ENCODE measurements around the gene BIRC5. TPM values are rescaled to one million over a fixed set of nuclear protein-coding genes. Genes with fewer than 3 reads are reported as not detected.

Gene BIRC5
- total and polyA plus RNA-seq, 7 experiments from 2014 or later = 49.0 TPM; not detected in 6

DNA sequence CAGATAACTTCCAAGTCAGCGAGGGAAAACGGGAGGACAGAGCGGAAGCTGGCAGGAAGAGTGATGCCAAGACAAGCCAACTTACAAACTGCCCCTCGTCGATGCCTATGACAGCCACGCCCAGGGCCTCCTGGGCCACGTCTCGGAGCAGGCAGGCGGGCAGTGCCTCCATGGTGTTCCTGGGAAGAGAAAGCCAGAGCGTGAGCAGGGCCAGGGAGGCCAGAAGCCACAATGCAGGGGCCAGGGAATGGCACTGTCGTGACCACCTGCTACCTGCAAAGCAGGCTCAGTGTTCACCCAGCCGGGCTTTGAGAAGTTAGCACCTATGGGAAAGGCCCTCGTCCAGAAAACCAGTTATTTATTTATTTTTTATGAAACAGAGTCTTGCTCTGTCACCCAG is 31.5 kb upstream of the BIRC5 start:
- Mint-ChIP-seq H3K4me3 (no peak overlapping the region), H3K36me3 (peaks cover 0 to 5% (median 0%) of the 10 kb centered on the region in 5 donors), H3K4me1 (peaks cover 0 to 49% (median 9%) of the 10 kb centered on the region in 7 donors), H3K27me3 (no peaks in the 10 kb centered on the region), H3K27ac (no peak overlapping the region), H3K9me3 (no peaks in the 10 kb centered on the region)
- ATAC-seq = no peak
- no peak overlapping the region for H3K27ac ChIP-seq (ENCODE audit: low read depth, low read length)
- H3K9me3 ChIP-seq (ENCODE audit: control insufficient read depth in 2 of 3, low read length in 3 of 3) = no peaks in the 10 kb centered on the region
- H3K4me3 ChIP-seq (ENCODE audit: low read length) = no peak overlapping the region
- CTCF ChIA-PET = interaction anchor here (0.8 kb wide), 1 partner anchor 20 kb away, joined by 3 read pairs; no protein-coding TSS in a partner anchor
- H3K4me1 ChIP-seq (ENCODE audit: control insufficient read depth in 2 of 2, insufficient read depth in 2 of 2, low read length in 2 of 2) = peaks cover 0 to 3% of the 10 kb centered on the region in 2 donors
- no peak for DNase-seq
- H3K36me3 ChIP-seq (ENCODE audit: control insufficient read depth in 2 of 3, insufficient read depth in 3 of 3, low read length in 3 of 3) = no peaks in the 10 kb centered on the region
- POLR2A ChIA-PET = no interaction called here
- H3K27me3 ChIP-seq (ENCODE audit: control insufficient read depth in 2 of 2, insufficient read depth in 2 of 2, low read length in 2 of 2) = no peaks in the 10 kb centered on the region
- intact Hi-C loops (cut with micrococcal nuclease) = no loop called here

DNA sequence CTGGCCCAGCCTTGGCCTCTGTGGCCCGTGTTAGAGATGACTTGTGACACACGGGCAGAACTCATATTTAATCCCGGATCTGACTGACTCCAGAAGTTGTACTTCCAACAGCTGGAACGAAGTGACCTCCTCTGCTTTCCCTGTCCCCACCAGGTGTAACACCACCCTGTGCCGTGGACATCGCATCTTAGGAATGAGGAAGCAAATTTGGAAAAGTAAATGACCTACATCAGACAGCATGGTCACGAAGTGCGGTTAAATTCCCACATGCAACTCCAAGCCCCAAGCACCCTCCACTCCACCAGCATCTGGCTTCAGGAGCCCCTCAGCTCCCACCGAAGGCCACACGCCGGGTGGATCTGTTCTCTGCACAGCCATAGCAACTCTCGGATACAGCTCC is 30.1 kb upstream of the BIRC5 start:
- peaks cover 0 to 55% (median 13%) of the 10 kb centered on the region in 7 donors for H3K4me1 Mint-ChIP-seq
- H3K36me3 ChIP-seq (ENCODE audit: control insufficient read depth in 2 of 3, insufficient read depth in 3 of 3, low read length in 3 of 3) = no peaks in the 10 kb centered on the region
- no peaks in the 10 kb centered on the region for H3K27me3 ChIP-seq (ENCODE audit: control insufficient read depth in 2 of 2, insufficient read depth in 2 of 2, low read length in 2 of 2)
- no peak overlapping the region for H3K4me3 ChIP-seq (ENCODE audit: low read length)
- H3K36me3 Mint-ChIP-seq = peaks cover 0 to 5% (median 0%) of the 10 kb centered on the region in 5 donors
- H3K9me3 Mint-ChIP-seq = no peaks in the 10 kb centered on the region
- DNase-seq = no peak
- POLR2A ChIA-PET = interaction anchor here (0.6 kb wide), 1 partner anchor 78 kb away, joined by 5 read pairs; no protein-coding TSS in a partner anchor
- H3K27ac Mint-ChIP-seq = no peak overlapping the region
- ATAC-seq = no peak
- H3K4me3 Mint-ChIP-seq = no peak overlapping the region
- no peaks in the 10 kb centered on the region for H3K9me3 ChIP-seq (ENCODE audit: control insufficient read depth in 2 of 3, low read length in 3 of 3)
- peaks cover 0 to 5% of the 10 kb centered on the region in 2 donors for H3K4me1 ChIP-seq (ENCODE audit: control insufficient read depth in 2 of 2, insufficient read depth in 2 of 2, low read length in 2 of 2)
- CTCF ChIA-PET = interaction anchor here (0.7 to 1.6 kb wide), 4 partner anchors 49 to 165 kb away, joined by 3 to 6 read pairs (median 4); no protein-coding TSS in a partner anchor
- intact Hi-C loops (cut with micrococcal nuclease) = no loop called here
- H3K27me3 Mint-ChIP-seq = no peaks in the 10 kb centered on the region
- no peak overlapping the region for H3K27ac ChIP-seq (ENCODE audit: low read depth, low read length)

DNA sequence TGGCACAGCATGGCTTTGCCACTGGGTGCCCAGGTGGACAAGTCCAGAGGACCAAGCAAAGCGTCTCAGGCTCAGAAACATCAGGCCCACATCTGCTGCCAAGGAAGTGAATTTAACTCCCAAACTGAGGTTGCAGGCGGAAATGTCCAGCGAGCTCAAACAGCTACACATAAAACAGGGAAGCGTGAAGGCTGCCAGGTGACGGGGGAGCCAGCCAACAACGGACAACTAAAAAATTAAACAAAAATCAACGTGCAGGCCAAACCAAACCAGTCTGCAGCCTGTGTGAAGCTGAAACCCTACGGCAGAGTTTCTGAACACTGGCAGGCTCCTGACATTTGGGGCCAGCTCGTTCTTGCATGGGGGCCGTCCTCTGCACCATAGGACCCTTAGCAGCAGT is 29.7 kb upstream of the BIRC5 start:
- DNase-seq (no peak), ATAC-seq (no peak)
- H3K27ac ChIP-seq (ENCODE audit: low read depth, low read length) = no peak overlapping the region
- H3K4me1 Mint-ChIP-seq = peaks cover 0 to 53% (median 13%) of the 10 kb centered on the region in 7 donors
- peaks cover 0 to 5% of the 10 kb centered on the region in 2 donors for H3K4me1 ChIP-seq (ENCODE audit: control insufficient read depth in 2 of 2, insufficient read depth in 2 of 2, low read length in 2 of 2)
- H3K4me3 Mint-ChIP-seq = no peak overlapping the region
- H3K27ac Mint-ChIP-seq = no peak overlapping the region
- H3K36me3 Mint-ChIP-seq = peaks cover 0 to 5% (median 0%) of the 10 kb centered on the region in 5 donors
- H3K9me3 ChIP-seq (ENCODE audit: control insufficient read depth in 2 of 3, low read length in 3 of 3) = no peaks in the 10 kb centered on the region
- H3K9me3 Mint-ChIP-seq = no peaks in the 10 kb centered on the region
- intact Hi-C loops (cut with micrococcal nuclease) = no loop called here
- POLR2A ChIA-PET = interaction anchor here (0.6 kb wide), 1 partner anchor 78 kb away, joined by 5 read pairs; no protein-coding TSS in a partner anchor
- H3K4me3 ChIP-seq (ENCODE audit: low read length) = no peak overlapping the region
- CTCF ChIA-PET = interaction anchor here (0.8 to 1.6 kb wide), 3 partner anchors 49 to 165 kb away, joined by 3 to 6 read pairs (median 4); no protein-coding TSS in a partner anchor
- no peaks in the 10 kb centered on the region for H3K27me3 Mint-ChIP-seq
- H3K36me3 ChIP-seq (ENCODE audit: control insufficient read depth in 2 of 3, insufficient read depth in 3 of 3, low read length in 3 of 3) = no peaks in the 10 kb centered on the region
- no peaks in the 10 kb centered on the region for H3K27me3 ChIP-seq (ENCODE audit: control insufficient read depth in 2 of 2, insufficient read depth in 2 of 2, low read length in 2 of 2)

DNA sequence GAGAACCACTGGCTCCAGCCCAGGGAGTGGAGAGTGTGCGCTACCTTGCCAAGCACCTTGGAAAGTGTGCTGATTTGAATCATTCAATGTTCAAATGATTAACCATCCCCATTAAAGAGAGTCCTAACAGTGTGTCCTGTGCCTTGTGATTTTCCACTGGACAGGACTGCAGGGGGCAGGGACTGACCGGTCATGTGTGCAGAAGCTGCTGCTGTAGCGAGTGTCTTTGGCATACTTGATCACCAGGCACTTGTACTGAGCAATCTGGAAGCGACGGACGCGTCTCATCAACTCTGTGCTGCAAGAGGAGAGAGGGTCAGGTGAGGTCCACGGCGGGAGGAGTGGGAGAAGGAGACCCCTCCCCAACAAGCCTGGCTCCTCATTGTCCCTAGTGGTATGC is 29.2 kb upstream of the BIRC5 start:
- Histone ChIP-seq H3K36me3 (ENCODE audit: control insufficient read depth in 2 of 3, insufficient read depth in 3 of 3, low read length in 3 of 3) (no peaks in the 10 kb centered on the region), H3K27me3 (ENCODE audit: control insufficient read depth in 2 of 2, insufficient read depth in 2 of 2, low read length in 2 of 2) (no peaks in the 10 kb centered on the region), H3K4me1 (ENCODE audit: control insufficient read depth in 2 of 2, insufficient read depth in 2 of 2, low read length in 2 of 2) (peaks cover 0 to 5% of the 10 kb centered on the region in 2 donors), H3K27ac (ENCODE audit: low read depth, low read length) (no peak overlapping the region), H3K9me3 (ENCODE audit: control insufficient read depth in 2 of 3, low read length in 3 of 3) (no peaks in the 10 kb centered on the region), H3K4me3 (ENCODE audit: low read length) (no peak overlapping the region)
- Mint-ChIP-seq H3K36me3 (peaks cover 0 to 5% (median 0%) of the 10 kb centered on the region in 5 donors), H3K4me1 (peaks cover 0 to 50% (median 13%) of the 10 kb centered on the region in 7 donors), H3K9me3 (no peaks in the 10 kb centered on the region), H3K4me3 (peak overlapping the region in 5 of 10 donors; percentile 38 to 75 (median 55)), H3K27ac (peak overlapping the region in 2 of 9 donors; percentile 12 to 15), H3K27me3 (no peaks in the 10 kb centered on the region)
- POLR2A ChIA-PET = no interaction called here
- DNase-seq = no peak
- ATAC-seq = no peak
- CTCF ChIA-PET = interaction anchor here (1.2 kb wide), 1 partner anchor 166 kb away, joined by 4 read pairs; no protein-coding TSS in a partner anchor
- intact Hi-C loops (cut with micrococcal nuclease) = no loop called here

DNA sequence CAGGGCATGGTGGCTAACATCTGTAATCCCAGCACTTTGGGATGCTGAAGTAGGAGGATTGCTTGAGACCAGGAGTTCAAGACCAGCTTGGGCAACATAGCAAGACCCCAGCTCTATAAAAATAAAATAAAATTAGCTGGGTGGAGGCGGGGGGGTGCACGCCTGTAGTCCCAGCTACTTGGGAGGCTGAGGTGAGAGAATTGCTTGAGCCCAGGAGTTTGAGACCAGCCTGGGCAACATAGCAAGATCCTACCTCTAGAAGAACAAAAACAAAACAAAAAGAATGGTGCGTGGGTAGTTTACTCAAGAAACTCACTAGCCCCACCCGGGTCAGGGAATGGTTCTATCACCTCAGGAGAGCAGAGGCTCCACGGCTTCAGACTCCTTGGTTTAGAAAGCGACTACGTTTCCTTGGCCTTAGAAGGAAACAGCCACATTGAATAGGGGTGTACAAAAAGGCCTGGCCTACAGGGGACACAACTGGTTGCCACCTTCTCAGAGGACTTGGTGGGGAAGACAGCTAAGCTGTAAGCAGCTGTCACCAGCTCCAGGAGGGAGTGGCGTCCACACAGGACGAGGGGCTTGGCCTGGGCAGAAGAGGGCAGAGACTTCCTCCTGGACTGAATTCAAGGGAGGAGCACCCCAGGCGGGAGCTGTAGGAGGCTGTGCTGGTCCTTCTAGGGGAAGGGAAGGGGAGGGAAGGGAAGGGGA is 27.9 kb upstream of the BIRC5 start:
- no peak for DNase-seq
- peaks cover 0 to 42% (median 13%) of the 10 kb centered on the region in 7 donors for H3K4me1 Mint-ChIP-seq

DNA sequence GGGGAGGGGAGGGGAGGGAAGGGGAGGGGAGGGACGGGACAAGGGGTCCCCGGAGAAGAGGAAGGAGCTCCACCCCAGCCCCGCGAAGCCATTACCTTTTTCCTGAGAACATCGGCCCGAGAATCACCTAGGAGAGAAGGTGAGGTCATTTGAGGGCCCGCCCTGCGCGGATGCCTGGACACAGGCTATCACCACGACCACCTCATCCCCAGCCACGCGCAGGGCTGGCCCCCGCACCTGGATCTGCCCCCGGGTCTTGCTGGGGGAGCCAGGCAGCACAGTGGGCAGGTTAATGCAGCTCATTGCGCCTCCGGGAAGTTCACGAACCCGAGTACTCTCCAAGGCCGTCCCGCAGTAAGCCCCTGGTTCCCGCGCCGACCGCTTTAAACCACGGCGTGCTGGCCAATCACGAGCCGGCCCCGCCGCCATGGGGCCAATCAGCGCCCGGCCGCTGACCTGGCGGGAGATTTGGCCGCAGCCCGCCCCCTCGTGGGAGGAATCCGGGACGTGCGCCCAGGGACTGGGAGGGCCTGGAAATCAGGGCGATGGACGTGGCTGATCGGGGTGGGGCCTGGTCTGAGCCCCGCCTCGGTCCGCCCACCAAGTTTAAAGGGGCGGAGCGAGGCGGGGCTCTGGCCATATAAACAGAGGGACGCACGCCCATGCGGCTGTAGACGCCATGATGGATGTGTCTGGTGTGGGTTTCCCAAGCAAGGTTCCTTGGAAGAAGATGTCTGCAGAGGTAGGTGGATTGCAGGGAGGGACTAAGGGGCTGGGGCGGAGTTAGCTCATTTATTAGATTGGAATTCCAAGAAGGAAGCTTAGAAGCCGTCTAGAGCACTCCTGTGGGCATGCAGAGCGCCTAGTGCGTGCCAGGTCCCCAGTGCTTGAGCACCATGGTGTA is 27.1 kb upstream of the BIRC5 start, which contains the start of the genes AFMID and TK1:
AFMID (plus strand) TSS at position 671 of the 904 bp plus-strand sequence; CDS start at position 680, 9 bp downstream.
TK1 (minus strand) TSS at position 361 of the 904 bp plus-strand sequence; CDS start at position 303, 58 bp downstream.
- ATAC-seq (peak; percentile 95), DNase-seq (peak; percentile 33 to 96 (median 56))
- Histone ChIP-seq H3K4me1 (ENCODE audit: control insufficient read depth in 2 of 2, insufficient read depth in 2 of 2, low read length in 2 of 2) (peaks cover 0 to 5% of the 10 kb centered on the region in 2 donors), H3K4me3 (ENCODE audit: low read length) (peak within 1 kb of the TSS; percentile 62), H3K9me3 (ENCODE audit: control insufficient read depth in 2 of 3, low read length in 3 of 3) (no peaks in the 10 kb centered on the region), H3K27me3 (ENCODE audit: control insufficient read depth in 2 of 2, insufficient read depth in 2 of 2, low read length in 2 of 2) (no peaks in the 10 kb centered on the region), H3K36me3 (ENCODE audit: control insufficient read depth in 2 of 3, insufficient read depth in 3 of 3, low read length in 3 of 3) (no peaks in the 10 kb centered on the region), H3K27ac (ENCODE audit: low read depth, low read length) (no peak within 1 kb of the TSS)
- Mint-ChIP-seq H3K4me3 (peak within 1 kb of the TSS; percentile 75 to 91 (median 85)), H3K4me1 (peaks cover 0 to 39% (median 13%) of the 10 kb centered on the region in 7 donors), H3K27me3 (no peaks in the 10 kb centered on the region), H3K36me3 (peaks cover 0 to 3% (median 0%) of the 10 kb centered on the region in 5 donors), H3K9me3 (peaks cover 0 to 1% (median 0%) of the 10 kb centered on the region in 11 donors), H3K27ac (peak within 1 kb of the TSS in 8 of 9 donors; percentile 14 to 81 (median 63))
- ChIA-PET CTCF (interaction anchor here (0.7 kb wide), 2 partner anchors 80 to 135 kb away, joined by 3 to 11 read pairs; no protein-coding TSS in a partner anchor), POLR2A (interaction anchor here (0.6 to 1.5 kb wide), 2 partner anchors 42 to 60 kb away, joined by 3 read pairs; no protein-coding TSS in a partner anchor)
- intact Hi-C loops (cut with micrococcal nuclease) = loop anchor here in 1 of 2 donors (1.0 to 2.0 kb wide), 3 partner anchors 18 to 47 kb away; partner anchors contain the start of genes BIRC5 and SYNGR2

More for the DNA sequence above, 27.9 kb upstream of the BIRC5 start:
- Mint-ChIP-seq H3K27me3 (no peaks in the 10 kb centered on the region), H3K4me3 (peak overlapping the region; percentile 14 to 87 (median 75)), H3K27ac (peak overlapping the region in 3 of 9 donors; percentile 52 to 75 (median 61)), H3K36me3 (peaks cover 0 to 3% (median 0%) of the 10 kb centered on the region in 5 donors), H3K9me3 (peaks cover 0 to 1% (median 0%) of the 10 kb centered on the region in 11 donors)
- Histone ChIP-seq H3K4me1 (ENCODE audit: control insufficient read depth in 2 of 2, insufficient read depth in 2 of 2, low read length in 2 of 2) (peaks cover 0 to 5% of the 10 kb centered on the region in 2 donors), H3K36me3 (ENCODE audit: control insufficient read depth in 2 of 3, insufficient read depth in 3 of 3, low read length in 3 of 3) (no peaks in the 10 kb centered on the region), H3K9me3 (ENCODE audit: control insufficient read depth in 2 of 3, low read length in 3 of 3) (no peaks in the 10 kb centered on the region), H3K27ac (ENCODE audit: low read depth, low read length) (no peak overlapping the region), H3K4me3 (ENCODE audit: low read length) (no peak overlapping the region), H3K27me3 (ENCODE audit: control insufficient read depth in 2 of 2, insufficient read depth in 2 of 2, low read length in 2 of 2) (no peaks in the 10 kb centered on the region)
- intact Hi-C loops (cut with micrococcal nuclease) = loop anchor here in 1 of 2 donors (2.0 kb wide), 1 partner anchor 17 kb away; the partner anchor contains the start of gene SYNGR2
- ATAC-seq = no peak
- ChIA-PET POLR2A (interaction anchor here (1.5 kb wide), 1 partner anchor 42 kb away, joined by 3 read pairs; no protein-coding TSS in a partner anchor), CTCF (interaction anchor here (1.2 kb wide), 1 partner anchor 9 kb away, joined by 3 read pairs; no protein-coding TSS in a partner anchor)

Measured in naive thymus-derived CD4-positive, alpha-beta T cell (primary cell).